Endothelial cell (in vitro differentiated cells): ENCODE measurements around the gene OR6C1. TPM values are rescaled to one million over a fixed set of nuclear protein-coding genes. Genes with fewer than 3 reads are reported as not detected.
"Not testable (repeated sequence)": the region's sequence is repeated elsewhere in the genome, so short reads cannot be mapped to it uniquely, and the experiment has no call there.

ENCODE experiments used
- DNase-seq: peaks from one replicate; pipeline ENCODE4 v3.0.0; 2021; ENCODE audit warnings: low spot score
- H3K27ac Mint-ChIP-seq: one replicate; pipeline ENCODE4 v1.8.0; 2021; ENCODE audit warnings: mixed read lengths, inconsistent platforms; ENCODE audit not compliant: unreplicated experiment
- H3K27me3 Mint-ChIP-seq: one replicate; pipeline ENCODE4 v1.8.0; 2021; ENCODE audit warnings: mild to moderate bottlenecking, moderate library complexity, mixed read lengths, inconsistent platforms; ENCODE audit not compliant: unreplicated experiment
- H3K36me3 Mint-ChIP-seq: one replicate; pipeline ENCODE4 v1.8.0; 2021; ENCODE audit warnings: mild to moderate bottlenecking, low read depth, mixed read lengths, inconsistent platforms; ENCODE audit not compliant: unreplicated experiment
- H3K4me1 Mint-ChIP-seq: one replicate; pipeline ENCODE4 v1.8.0; 2021; ENCODE audit warnings: mild to moderate bottlenecking, mixed read lengths, inconsistent platforms; ENCODE audit not compliant: unreplicated experiment
- H3K4me3 Mint-ChIP-seq: one replicate; pipeline ENCODE4 v1.8.0; 2021; ENCODE audit warnings: mild to moderate bottlenecking, mixed read lengths, inconsistent platforms; ENCODE audit not compliant: unreplicated experiment
- H3K9me3 Mint-ChIP-seq: one replicate; pipeline ENCODE4 v1.8.0; 2021; ENCODE audit warnings: mixed read lengths, inconsistent platforms; ENCODE audit not compliant: unreplicated experiment
- long read RNA-seq: library from polyadenylated mRNA; unstranded; transcript quantifications from one replicate; pipeline ENCODE4 v2.0.0, GENCODE V29; 2020; ENCODE audit not compliant: unreplicated experiment
- total RNA-seq: library from RNA; stranded (reverse); fragmentation: NEBNext Ultra II Directional; extraction: Animal tissue kit (Norgen Biotek cat#: 25700); gene quantifications from one replicate; pipeline ENCODE4 v1.2.1, GENCODE V29; 2021; ENCODE audit not compliant: unreplicated experiment
- TF ChIP-seq, protein P1 (sequence below): fragments of 200-600 bp; sonication (generic); IDR thresholded peaks from one replicate; pipeline ENCODE4 v1.5.0; 2021; ENCODE audit warnings: antibody characterized with exemption; ENCODE audit not compliant: unreplicated experiment

OR6C1 gene
- not detected for total RNA-seq
- long read RNA-seq, result 0 reads

DNA sequence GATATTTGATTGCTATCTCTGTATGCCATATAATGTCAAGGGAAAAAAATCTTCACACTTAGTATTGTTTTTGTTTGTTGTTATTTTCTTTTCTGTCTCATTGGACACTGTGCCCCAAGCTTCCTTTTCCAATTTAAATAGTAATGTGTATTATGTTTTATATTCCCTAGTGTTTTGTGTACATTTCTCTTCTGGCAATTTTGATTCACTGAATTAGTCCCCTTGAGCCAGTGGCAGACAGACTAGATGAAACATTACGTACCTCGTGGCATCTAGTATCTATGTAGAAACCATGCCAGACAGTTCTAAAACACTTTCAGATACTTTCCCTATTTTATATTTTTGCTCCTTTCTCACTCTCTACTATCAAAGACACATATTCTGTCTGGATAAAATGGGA, at the start of gene OR6C1:
Gene OR6C1, plus strand, starts transcription at position 301 of the 400 bp plus-strand sequence. CDS start 6,257 bp downstream, outside the sequence.
- Mint-ChIP-seq H3K36me3 (no peaks in the 10 kb centered on the region), H3K4me1 (no peaks in the 10 kb centered on the region), H3K4me3 (no peak within 1 kb of the TSS)

DNA sequence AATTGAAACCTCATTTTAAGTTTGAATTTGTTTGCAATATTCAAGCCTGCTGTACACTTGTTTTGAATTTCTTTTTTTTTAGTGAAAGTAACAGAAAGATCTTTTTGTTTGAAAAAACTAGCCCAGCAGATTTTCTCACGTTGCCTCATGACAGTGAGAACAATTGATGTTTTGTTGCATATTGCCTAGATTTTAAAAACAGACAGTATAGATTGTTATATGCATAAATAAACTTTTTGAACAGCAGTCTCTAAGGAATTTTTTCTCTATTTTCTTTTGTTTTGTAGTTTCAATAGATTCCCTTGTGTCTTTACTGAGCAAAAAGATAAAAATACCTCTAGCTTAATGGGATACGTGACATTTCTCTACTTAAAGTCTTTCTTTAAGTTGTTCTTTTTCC, 33.2 kb upstream of the OR6C1 start:
- Mint-ChIP-seq H3K9me3 (no peaks in the 10 kb centered on the region), H3K4me1 (no peaks in the 10 kb centered on the region), H3K27ac (no peak overlapping the region), H3K27me3 (no peaks in the 10 kb centered on the region), H3K36me3 (no peaks in the 10 kb centered on the region), H3K4me3 (no peak overlapping the region)
- DNase-seq, result no peak
- TF ChIP-seq, protein P1, sequence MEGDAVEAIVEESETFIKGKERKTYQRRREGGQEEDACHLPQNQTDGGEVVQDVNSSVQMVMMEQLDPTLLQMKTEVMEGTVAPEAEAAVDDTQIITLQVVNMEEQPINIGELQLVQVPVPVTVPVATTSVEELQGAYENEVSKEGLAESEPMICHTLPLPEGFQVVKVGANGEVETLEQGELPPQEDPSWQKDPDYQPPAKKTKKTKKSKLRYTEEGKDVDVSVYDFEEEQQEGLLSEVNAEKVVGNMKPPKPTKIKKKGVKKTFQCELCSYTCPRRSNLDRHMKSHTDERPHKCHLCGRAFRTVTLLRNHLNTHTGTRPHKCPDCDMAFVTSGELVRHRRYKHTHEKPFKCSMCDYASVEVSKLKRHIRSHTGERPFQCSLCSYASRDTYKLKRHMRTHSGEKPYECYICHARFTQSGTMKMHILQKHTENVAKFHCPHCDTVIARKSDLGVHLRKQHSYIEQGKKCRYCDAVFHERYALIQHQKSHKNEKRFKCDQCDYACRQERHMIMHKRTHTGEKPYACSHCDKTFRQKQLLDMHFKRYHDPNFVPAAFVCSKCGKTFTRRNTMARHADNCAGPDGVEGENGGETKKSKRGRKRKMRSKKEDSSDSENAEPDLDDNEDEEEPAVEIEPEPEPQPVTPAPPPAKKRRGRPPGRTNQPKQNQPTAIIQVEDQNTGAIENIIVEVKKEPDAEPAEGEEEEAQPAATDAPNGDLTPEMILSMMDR, result no peak

More for the DNA sequence above, at the start of gene OR6C1:
- no peak within 1 kb of the TSS for H3K27ac Mint-ChIP-seq
- DNase-seq, result no peak
- TF ChIP-seq, protein P1, result no peak
- H3K27me3 Mint-ChIP-seq, result no peaks in the 10 kb centered on the region
- H3K9me3 Mint-ChIP-seq, result no peaks in the 10 kb centered on the region

DNA sequence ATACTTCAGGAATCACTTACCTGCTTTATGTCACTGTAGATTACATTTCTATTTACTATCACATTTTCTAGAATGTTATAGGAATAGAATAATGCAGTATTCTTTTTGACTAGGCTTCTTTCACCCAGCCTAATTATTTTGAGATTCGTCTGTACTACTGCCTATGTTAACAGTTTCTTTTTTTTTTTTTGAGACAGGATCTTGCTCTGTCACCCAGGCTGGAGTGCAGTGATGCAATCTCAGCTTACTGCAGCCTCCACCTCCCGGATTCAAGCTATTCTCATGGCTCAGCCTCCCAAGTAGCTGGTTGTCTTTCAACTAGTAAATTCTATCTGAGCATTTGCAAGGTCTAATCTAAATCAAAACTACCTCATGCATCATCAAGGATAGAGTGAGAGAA, 24.1 kb upstream of the OR6C1 start:
- Mint-ChIP-seq H3K4me3 (no peak overlapping the region), H3K36me3 (no peaks in the 10 kb centered on the region), H3K27ac (no peak overlapping the region), H3K27me3 (no peaks in the 10 kb centered on the region), H3K9me3 (no peaks in the 10 kb centered on the region), H3K4me1 (no peaks in the 10 kb centered on the region)
- DNase-seq, result no peak
- TF ChIP-seq, protein P1, result no peak

DNA sequence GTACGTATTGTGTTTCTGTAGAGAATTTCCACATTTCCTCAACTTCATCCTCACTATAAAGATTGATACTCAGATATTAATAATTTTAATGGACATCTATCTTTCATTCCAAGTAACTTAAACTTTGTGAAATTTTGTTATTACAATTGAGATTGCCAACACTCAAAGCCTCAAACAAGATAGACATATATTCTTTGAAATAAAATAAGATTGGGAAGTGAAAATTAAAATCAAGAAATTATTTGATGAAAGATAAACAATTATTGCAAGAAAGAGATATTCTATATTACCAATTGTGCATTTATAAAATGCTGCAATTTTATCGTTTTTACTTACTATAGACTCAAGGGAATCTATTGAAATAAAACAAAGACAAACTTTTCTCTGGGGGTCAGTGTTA, 17.7 kb upstream of the OR6C1 start, which contains the start of gene OR6C6:
Gene OR6C6, minus strand, starts transcription at position 101 of the 400 bp plus-strand sequence. CDS start 1,337 bp downstream, outside the sequence.
- no peak for DNase-seq
- H3K9me3 Mint-ChIP-seq, result no peaks in the 10 kb centered on the region
- no peaks in the 10 kb centered on the region for H3K36me3 Mint-ChIP-seq
- no peaks in the 10 kb centered on the region for H3K27me3 Mint-ChIP-seq
- H3K4me3 Mint-ChIP-seq, result no peak within 1 kb of the TSS
- no peaks in the 10 kb centered on the region for H3K4me1 Mint-ChIP-seq
- TF ChIP-seq, protein P1, result no peak
- no peak within 1 kb of the TSS for H3K27ac Mint-ChIP-seq

DNA sequence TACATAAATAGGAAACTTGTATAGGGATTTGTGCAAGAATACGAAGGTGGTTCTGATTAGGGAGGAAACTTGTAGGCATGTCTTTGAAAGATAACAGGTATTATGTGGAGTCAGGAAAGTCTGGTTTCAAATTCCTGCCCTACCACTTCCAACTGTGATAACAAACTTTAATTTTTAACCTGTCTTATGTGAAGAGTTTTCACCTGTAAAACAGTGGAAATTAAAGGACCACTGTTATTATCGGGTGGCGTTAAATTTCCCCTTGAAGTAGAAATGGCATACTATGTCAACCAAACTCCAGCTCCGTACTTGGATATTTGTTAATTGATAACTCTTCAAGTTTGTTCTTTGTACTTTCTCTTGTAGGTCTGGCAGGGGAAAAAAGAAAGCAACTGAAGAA, 6.1 kb downstream of the OR6C1 start:
- Mint-ChIP-seq H3K4me3 (no peak overlapping the region), H3K27me3 (no peaks in the 10 kb centered on the region), H3K4me1 (no peaks in the 10 kb centered on the region), H3K27ac (no peak overlapping the region), H3K9me3 (no peaks in the 10 kb centered on the region), H3K36me3 (no peaks in the 10 kb centered on the region)
- DNase-seq, result no peak
- TF ChIP-seq, protein P1, result no peak

DNA sequence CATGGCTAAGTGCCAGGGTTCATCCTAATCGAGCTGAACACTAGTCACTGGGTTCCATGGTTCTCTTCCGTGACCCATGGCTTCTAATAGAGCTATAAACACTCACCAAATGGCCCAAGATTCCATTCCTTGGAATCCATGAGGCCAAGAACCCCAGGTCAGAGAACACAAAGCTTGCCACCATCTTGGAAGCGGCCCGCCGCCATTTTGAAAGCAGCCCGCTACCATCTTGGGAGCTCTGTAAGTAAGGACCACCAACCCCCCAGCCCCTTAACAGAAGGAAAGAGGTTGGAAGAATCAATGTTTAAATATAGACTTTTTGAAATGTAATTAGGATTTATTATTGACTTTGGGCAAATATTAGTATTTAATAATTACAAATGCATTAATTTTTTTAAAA, 11.7 kb downstream of the OR6C1 start:
- H3K27ac Mint-ChIP-seq, H3K9me3 Mint-ChIP-seq, H3K4me3 Mint-ChIP-seq, H3K27me3 Mint-ChIP-seq, H3K36me3 Mint-ChIP-seq, H3K4me1 Mint-ChIP-seq, DNase-seq: not testable (repeated sequence)
